HuH-7.5 (cell line): ENCODE results near the gene NUAK1.
"Not testable (repeated sequence)": the region's sequence is repeated elsewhere in the genome, so short reads cannot be mapped to it uniquely, and the experiment has no call there.

ENCODE experiments used
- DNase-seq: peaks from one replicate; pipeline ENCODE4 v3.0.0; 2011; ENCODE audit warnings: low spot score

NUAK1 gene

GRCh38 chr12:106146987-106147386 lies 8.2 kb upstream of the NUAK1 start:
- DNase-seq, result no peak

DNA sequence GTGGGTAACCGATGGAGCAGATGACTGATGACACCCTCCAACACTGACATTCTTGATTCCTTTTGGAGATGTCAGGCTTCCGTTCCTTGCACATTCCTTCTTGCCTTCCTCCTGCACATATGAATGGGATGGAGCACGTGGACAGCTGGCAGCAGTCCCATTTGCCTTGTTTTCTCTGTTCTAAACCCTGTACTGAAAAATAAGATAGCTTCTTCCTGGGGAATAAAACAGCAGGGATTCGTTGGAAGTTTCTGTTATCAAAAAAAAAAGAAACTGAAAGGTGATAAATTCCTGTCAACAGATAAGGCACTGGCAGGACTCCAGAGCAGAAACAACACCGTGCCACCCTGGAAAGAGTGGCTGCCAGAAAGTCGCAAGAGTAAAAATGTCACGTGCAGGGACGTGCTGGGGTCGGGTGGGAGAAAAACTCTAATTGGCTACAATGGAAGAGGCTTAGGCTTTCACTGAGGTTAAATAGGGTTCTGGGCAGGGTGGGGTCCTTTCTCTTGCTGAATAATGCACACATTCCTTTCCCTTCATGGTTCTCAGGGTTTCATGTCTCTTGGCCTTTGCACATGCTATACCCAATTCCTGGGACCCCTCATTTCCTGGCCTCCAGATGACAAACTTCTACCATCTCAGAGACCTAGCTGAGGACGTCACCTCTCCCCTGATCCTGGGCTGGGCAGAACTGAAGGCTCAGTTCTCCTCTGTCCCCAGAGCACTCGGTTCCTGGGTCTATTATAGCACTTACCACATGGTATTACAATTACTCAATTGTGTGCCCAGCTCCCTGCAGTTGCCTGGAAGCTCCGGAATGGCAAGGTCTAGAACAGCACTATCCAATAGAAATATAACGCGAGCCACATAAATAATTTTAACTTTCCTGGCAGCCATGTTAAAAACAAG lies 7.0 kb upstream of the NUAK1 start:
- no peak for DNase-seq

- no peak for DNase-seq
These were observed 6.1 kb upstream of the NUAK1 start for GRCh38 chr12:106144847-106145246.

DNA sequence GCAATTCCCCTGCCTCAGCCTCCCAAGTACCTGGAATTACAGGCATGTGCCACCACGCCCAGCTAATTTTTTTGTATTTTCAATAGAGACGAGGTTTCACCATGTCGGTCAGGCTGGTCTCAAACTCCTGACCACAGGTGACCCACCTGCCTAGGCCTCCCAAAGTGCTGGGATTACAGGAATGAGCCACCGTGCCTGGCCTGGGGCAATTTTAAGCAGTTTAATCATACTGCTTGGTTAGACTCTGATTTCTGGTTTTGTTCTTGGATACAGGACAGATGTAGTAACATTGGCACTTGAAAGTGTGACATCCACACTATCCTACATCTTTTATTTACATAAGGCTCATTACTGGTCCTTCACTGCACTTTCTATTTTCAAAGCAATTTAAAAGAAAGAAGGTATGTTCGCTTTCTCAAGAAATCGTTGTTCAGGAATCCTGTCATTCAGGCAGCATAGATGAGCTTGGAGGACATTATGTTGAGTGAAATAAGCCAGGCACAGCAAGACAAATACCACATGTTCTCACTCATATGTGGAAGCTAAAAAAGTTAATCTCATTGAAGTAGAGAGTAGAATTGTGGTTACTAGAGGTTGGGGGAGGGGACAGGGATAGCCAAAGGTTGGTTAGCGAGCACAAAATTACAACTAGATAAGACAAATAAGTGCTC lies 4.0 kb upstream of the NUAK1 start:
- no peak for DNase-seq

DNA sequence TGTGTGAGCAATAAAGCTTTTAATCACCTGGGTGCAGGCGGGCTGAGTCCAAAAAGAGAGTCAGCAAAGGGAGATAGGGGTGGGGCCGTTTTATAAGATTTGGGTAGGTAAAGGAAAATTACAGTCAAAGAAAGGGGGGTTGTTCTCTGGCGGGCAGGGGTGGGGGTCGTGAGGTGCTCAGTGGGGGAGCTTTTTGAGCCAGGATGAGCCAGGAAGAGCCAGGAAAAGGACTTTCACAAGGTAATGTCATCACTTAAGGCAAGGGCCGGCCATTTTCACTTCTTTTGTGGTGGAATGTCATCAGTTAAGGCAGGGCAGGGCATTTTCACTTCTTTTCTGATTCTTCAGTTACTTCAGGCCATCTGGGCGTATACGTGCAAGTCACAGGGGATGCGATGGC lies 3.2 kb upstream of the NUAK1 start:
- not testable (repeated sequence) for DNase-seq

DNA sequence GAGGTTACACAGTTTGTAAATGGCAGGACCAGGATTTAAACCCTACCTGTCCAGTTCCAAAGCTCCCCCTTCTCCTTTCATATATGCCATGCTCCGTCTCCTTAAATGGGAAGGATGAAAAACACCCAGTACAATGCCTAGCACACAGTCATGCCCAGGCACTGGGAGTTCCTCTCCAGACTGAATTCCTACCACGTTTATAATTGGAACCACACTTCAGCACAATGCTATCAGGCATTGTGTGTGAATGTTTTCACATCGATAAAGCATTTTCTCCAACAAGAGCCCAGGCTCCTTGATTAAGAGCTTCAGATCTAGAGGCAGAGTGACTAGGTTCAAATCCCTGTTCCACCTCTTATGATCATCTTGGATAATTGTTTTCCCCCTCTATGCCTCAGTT lies 2.7 kb upstream of the NUAK1 start:
- DNase-seq, result no peak

DNA sequence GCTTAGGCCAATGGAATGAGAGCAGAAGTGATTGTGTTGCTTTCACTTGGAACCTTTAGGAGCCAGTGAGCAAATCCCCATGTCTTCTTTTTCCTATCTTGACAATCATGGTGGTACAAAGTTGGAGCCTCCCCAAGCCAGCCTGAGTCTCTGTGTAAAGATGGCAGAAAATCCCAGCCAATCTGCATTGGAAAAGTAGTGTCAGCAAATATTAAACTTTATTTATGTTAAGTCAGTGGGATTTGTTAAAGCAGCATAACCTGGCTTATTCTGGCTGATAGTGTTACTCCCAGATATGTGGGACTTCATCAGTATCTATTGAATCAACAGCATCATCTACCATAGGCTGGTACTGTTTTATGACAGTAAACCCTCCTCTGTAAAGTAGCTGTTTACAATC lies 2.2 kb upstream of the NUAK1 start:
- DNase-seq, result no peak

- DNase-seq, result peak; percentile 43
These were observed 1.7 kb upstream of the NUAK1 start for GRCh38 chr12:106140223-106140986.

DNA sequence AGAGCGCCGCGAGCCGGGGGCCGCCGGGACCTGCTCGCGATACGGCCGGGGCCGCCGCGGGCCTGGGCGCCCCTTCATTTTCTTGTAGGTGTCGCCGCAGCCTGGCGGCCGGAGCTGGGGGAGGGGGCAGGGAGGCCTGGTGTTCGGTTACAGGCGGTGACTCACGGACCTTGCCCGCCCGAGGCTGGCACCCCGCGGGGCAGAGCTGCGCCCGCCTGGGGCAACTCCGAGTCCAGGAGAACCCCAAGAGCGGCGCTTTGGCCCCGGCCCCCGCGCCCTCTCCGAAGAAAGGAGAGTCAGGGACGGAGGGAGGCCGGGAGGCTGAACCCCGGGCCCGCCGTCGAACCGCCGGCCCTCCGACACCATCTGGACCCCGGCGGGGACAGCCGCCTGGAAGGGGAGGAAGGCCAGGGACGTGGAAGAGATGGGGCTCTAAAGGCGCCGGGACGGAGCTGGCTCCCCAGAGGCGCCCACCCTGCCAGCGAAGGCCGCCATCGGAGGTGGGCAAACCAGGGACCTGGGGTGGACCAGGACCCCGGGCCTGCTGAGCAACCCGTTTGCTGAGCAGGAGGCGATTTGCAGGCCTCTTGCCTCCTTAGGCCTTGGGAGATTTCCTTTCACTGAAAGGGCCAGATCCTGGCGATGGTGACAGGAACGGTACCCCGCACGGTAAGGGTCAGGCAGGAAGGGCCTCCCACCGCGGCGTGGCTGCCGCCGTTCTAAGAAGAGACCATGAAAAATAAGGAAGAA lies 843 bp upstream of the NUAK1 start:
- peak; percentile 58 for DNase-seq

DNA sequence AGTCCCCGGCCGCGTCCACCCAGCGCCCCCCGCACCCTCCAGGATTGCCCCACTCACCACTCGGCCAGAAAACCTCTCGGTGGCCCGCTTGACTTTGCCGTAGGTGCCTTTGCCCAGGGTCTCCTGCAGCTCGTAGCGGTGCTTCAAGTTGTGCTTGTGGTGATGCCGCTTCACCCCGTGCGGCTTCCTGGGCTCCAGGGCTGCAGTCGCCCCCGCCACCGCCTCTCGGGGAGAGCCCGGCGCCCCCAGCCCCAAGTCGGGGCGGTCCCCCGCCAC lies 459 bp downstream of the NUAK1 start:
- DNase-seq, result no peak

DNA sequence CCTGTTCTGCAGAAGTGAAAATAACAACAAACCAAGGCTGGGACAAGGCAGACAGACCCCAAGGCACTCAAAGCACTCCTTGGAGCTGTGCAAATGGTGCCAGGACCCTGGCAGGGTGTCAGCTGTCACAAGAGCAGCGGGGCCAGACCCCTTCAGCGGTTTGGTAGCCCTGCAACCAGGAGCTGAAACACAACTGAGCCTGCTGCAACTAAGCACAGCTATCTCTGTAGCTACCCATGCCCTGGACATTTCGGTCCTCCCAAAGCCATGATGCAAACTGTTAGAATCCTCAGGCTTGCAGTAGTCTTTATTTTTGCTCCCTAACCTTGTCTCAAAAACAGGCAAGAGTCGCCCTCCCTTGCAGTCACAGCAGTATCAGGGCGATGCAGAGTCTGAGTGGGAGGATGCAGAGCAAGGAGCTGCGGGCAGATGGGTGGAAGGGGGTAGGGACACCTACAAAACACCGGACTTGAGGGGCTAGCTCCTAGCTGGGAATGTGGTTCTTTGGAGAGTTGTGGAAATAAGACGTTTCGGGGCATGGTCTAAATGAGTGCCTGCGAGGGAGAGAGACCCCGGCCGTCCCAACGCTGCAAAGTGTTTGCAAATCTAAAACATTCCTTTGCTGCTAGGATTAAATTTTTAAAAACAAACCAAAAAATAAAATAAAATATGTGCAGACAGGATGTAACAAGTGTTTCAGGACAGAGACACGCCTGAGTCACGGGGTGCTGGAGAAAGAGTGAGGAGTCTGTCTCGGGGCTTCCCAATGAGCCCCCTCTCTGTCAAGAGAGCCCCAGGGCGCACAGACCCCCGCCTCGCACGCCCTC lies 1.0 kb downstream of the NUAK1 start:
- DNase-seq, result no peak

GRCh38 chr12:106136263-106136662 lies 2.5 kb downstream of the NUAK1 start:
- DNase-seq, result peak; percentile 42

GRCh38 chr12:106135781-106136180 lies 3.0 kb downstream of the NUAK1 start:
- no peak for DNase-seq

GRCh38 chr12:106135075-106135474 lies 3.7 kb downstream of the NUAK1 start:
- no peak for DNase-seq

- DNase-seq, result no peak
These were observed 4.3 kb downstream of the NUAK1 start for GRCh38 chr12:106134294-106134949.

GRCh38 chr12:106133136-106134087 lies 5.3 kb downstream of the NUAK1 start:
- no peak for DNase-seq

GRCh38 chr12:106132175-106133135 lies 6.3 kb downstream of the NUAK1 start:
- DNase-seq, result no peak

DNA sequence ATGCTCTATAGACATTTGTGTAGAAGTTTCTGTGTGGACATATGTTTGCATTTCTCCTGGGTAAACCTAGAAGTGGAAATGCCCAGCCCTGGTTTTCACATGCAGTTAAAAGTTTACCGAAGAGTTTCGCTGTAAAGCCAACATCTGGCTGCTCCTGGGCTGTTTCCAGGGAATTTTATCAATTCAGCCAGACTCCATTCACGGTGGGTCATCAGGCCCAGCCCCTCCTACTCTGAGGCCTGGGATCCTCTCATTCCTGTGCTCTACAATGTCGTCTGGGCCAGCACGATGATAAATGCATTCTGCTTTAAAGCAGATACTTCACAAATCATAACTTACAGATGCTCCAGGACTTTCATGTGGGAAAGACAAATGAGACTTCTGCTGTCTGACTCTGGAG lies 7.1 kb downstream of the NUAK1 start:
- DNase-seq, result no peak
